Upper lobe of right lung (tissue), 1 donor: ENCODE results near the gene ISCU. TPM values are rescaled to one million over a fixed set of nuclear protein-coding genes. Genes with fewer than 3 reads are reported as not detected.

Experiments used
- ATAC-seq: fragments of 200-7000 bp; cut with Tn5 transposase; one replicate; pipeline ENCODE4 v1.9.1; 2020; ENCODE audit warnings: mild to moderate bottlenecking, moderate library complexity
- DNase-seq: peaks from one replicate; pipeline ENCODE4 v3.0.0-alpha.2; 2020
- H3K27ac ChIP-seq: fragments of 200-600 bp; one replicate; pipeline ENCODE4 v1.8.0; 2022
- H3K27me3 ChIP-seq: fragments of 200-600 bp; one replicate; pipeline ENCODE4 v1.8.0; 2022; ENCODE audit warnings: mild to moderate bottlenecking
- H3K36me3 ChIP-seq: fragments of 200-600 bp; one replicate; pipeline ENCODE4 v1.8.0; 2022
- H3K4me1 ChIP-seq: fragments of 200-600 bp; one replicate; pipeline ENCODE4 v1.8.0; 2022
- H3K4me3 ChIP-seq: fragments of 200-600 bp; one replicate; pipeline ENCODE4 v1.8.0; 2022; ENCODE audit warnings: mild to moderate bottlenecking
- H3K9me3 ChIP-seq: fragments of 200-600 bp; one replicate; pipeline ENCODE4 v1.8.0; 2022
- CTCF ChIP-seq: fragments of 200-600 bp; IDR thresholded peaks from one replicate; pipeline ENCODE4 v1.8.0; 2022; ENCODE audit warnings: antibody characterized with exemption
- intact Hi-C: fragments of 100-400 bp; cut with DNase I; formaldehyde crosslinking; loops from one replicate; pipeline ENCODE4 v1.11.0; 2022
- total RNA-seq: library from RNA; stranded (reverse); fragmentation: NEBNext Ultra II Directional; extraction: Animal tissue kit (Norgen Biotek cat#: 25700); gene quantifications from one replicate; pipeline ENCODE4 v1.2.1, GENCODE V29; 2021
- donor health status: DM: no; HTN: yes; CAD: no; lungs with severe emphysema.

ISCU gene
- total RNA-seq, 1 donor from 2014 or later, result 138 TPM

DNA sequence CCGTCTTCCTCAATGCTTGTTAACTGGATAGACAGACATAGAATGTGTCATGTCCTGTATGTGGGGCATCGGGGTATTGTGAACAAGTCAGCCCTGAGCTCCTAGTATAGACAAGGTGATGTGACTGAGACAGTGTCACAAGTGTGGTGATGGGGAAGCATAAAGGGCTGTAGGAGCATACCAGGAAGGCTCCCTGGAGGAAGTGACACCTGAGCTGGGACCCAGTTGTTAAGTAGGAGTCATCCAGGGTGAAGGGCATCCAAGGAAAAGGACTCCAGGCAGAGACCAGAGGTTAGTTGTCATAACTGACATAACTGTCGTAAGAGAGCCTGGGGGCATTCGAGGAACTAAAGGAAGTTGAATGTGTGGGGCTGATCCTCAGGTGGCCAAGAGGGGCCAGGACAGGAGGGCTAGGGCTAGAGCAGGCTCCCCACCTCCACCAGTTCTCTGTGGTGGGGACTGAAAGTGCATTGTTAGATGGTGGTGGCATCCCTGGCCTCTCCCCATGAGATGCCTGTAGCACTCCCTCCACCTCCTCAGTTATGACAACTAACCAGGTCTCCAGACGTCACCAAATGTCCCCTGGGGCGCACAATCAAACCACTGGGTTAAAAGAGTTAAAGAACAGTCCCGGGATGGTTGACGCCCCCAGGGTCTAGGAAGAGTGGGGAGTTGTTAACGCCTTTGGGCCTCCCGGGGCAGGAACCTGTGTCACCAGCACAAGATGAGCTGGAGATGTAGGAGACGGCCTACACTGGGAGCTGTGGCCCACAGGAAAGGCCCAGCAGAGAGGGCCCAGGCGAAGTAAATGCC, 44.9 kb upstream of the ISCU start:
- ATAC-seq (no peak), DNase-seq (no peak)
- Histone ChIP-seq H3K9me3 (no peaks in the 10 kb centered on the region), H3K4me3 (no peak overlapping the region), H3K27ac (no peak overlapping the region), H3K4me1 (peaks cover 11% of the 10 kb centered on the region), H3K27me3 (no peaks in the 10 kb centered on the region), H3K36me3 (peaks cover 52% of the 10 kb centered on the region)
- no peak for TF ChIP-seq CTCF
- intact Hi-C loops, result no loop called here

DNA sequence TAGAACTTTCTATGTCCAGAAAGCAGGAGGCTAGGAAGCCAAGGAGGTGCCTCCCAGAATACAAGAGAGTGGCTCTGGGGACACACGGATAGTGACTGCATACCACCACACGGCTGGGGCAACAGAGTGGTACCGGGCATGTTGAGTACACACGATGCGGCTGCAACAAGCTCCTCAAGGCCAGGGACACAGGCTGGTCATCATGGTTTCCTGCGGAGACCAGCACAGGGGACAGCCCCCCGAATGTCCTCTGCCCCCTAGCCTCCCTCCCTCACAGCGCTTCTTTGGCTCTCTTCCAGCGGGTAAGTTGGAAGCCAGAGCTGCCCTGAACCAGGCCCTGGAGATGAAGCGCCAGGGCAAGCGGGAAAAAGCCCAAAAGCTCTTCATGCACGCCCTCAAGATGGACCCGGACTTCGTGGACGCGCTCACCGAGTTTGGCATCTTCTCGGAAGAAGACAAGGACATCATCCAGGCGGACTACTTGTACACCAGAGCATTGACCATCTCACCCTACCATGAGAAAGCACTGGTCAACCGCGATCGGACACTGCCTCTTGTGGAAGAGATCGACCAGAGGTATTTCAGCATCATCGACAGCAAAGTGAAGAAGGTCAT, 44.2 kb upstream of the ISCU start:
- no peak for TF ChIP-seq CTCF
- no peak for DNase-seq
- Histone ChIP-seq H3K27ac (no peak overlapping the region), H3K4me1 (peaks cover 11% of the 10 kb centered on the region), H3K27me3 (no peaks in the 10 kb centered on the region), H3K36me3 (peaks cover 59% of the 10 kb centered on the region), H3K9me3 (no peaks in the 10 kb centered on the region), H3K4me3 (no peak overlapping the region)
- ATAC-seq, result no peak
- intact Hi-C loops, result no loop called here

- H3K27ac ChIP-seq, result no peak overlapping the region
- no peaks in the 10 kb centered on the region for H3K27me3 ChIP-seq
- DNase-seq (no peak), ATAC-seq (no peak)
- peaks cover 11% of the 10 kb centered on the region for H3K4me1 ChIP-seq
- H3K9me3 ChIP-seq, result no peaks in the 10 kb centered on the region
- H3K4me3 ChIP-seq, result no peak overlapping the region
- TF ChIP-seq CTCF, result no peak
- intact Hi-C loops, result no loop called here
- peaks cover 66% of the 10 kb centered on the region for H3K36me3 ChIP-seq
Measured at GRCh38 chr12:108518716-108519496, 43.5 kb upstream of the ISCU start.

GRCh38 chr12:108519558-108519957, 42.8 kb upstream of the ISCU start:
- Histone ChIP-seq H3K27me3 (no peaks in the 10 kb centered on the region), H3K36me3 (peaks cover 73% of the 10 kb centered on the region), H3K9me3 (no peaks in the 10 kb centered on the region), H3K4me3 (no peak overlapping the region), H3K4me1 (peaks cover 11% of the 10 kb centered on the region), H3K27ac (no peak overlapping the region)
- no peak for ATAC-seq
- intact Hi-C loops, result no loop called here
- no peak for TF ChIP-seq CTCF
- DNase-seq, result no peak

GRCh38 chr12:108523365-108523764, 39.0 kb upstream of the ISCU start:
- ATAC-seq (no peak), DNase-seq (no peak)
- H3K9me3 ChIP-seq, result no peaks in the 10 kb centered on the region
- H3K27ac ChIP-seq, result no peak overlapping the region
- no peaks in the 10 kb centered on the region for H3K27me3 ChIP-seq
- peaks cover 100% of the 10 kb centered on the region for H3K36me3 ChIP-seq
- intact Hi-C loops, result no loop called here
- no peak overlapping the region for H3K4me3 ChIP-seq
- no peaks in the 10 kb centered on the region for H3K4me1 ChIP-seq
- no peak for TF ChIP-seq CTCF
